SU-DHL-6 (cell line): ENCODE data around the gene PRR23E.

Experiments
- H2AFZ ChIP-seq: fragments of 200-600 bp; sonication (generic); 2 replicates; pipeline ENCODE4 v1.6.1; 2014; ENCODE audit warnings: low read depth, mild to moderate bottlenecking, moderate library complexity, mixed read lengths, antibody characterized with exemption, low read length; ENCODE audit not compliant: severe bottlenecking
- H3F3A ChIP-seq: fragments of 200-600 bp; shearing (Covaris generic); 2 replicates; pipeline ENCODE4 v1.6.0; 2016; ENCODE audit warnings: antibody characterized with exemption, mild to moderate bottlenecking; ENCODE audit not compliant: insufficient read depth
- H3K27ac ChIP-seq: fragments of 200-600 bp; sonication (generic); 2 replicates; pipeline ENCODE4 v1.5.1; 2016; ENCODE audit warnings: low read depth, mild to moderate bottlenecking, low read length, moderate library complexity, mixed read lengths
- H3K27me3 ChIP-seq: fragments of 200-600 bp; sonication (generic), shearing (Covaris generic); 2 replicates; pipeline ENCODE4 v1.6.0; 2014; ENCODE audit warnings: mild to moderate bottlenecking, low read length
- H3K36me3 ChIP-seq: fragments of 200-600 bp; sonication (generic); 2 replicates; pipeline ENCODE4 v1.6.1; 2014; ENCODE audit warnings: mild to moderate bottlenecking, low read length, mixed read lengths
- H3K4me2 ChIP-seq: fragments of 300-600, 200-600 bp; shearing (Covaris generic), sonication (generic); 2 replicates; pipeline ENCODE4 v1.6.0; 2014; ENCODE audit warnings: low read length, low read depth, mild to moderate bottlenecking; ENCODE audit not compliant: poor library complexity, severe bottlenecking
- H3K4me3 ChIP-seq: fragments of 200-600 bp; sonication (generic); 2 replicates; pipeline ENCODE4 v1.5.1; 2014; ENCODE audit warnings: antibody characterized with exemption, low read length, mild to moderate bottlenecking, mixed read lengths; ENCODE audit not compliant: insufficient read depth, poor library complexity, severe bottlenecking
- H3K79me2 ChIP-seq: fragments of 200-600 bp; sonication (generic); 2 replicates; pipeline ENCODE4 v1.6.1; 2014; ENCODE audit warnings: mild to moderate bottlenecking, low read length, moderate library complexity; ENCODE audit not compliant: insufficient read depth
- H3K9ac ChIP-seq: fragments of 200-600 bp; sonication (generic); 2 replicates; pipeline ENCODE4 v1.7.0; 2014; ENCODE audit warnings: mild to moderate bottlenecking, low read length
- H3K9me2 ChIP-seq: fragments of 200-600 bp; sonication (generic); replicated peaks from 2 replicates; pipeline ENCODE4 v1.6.1; 2014; ENCODE audit warnings: low read length; ENCODE audit not compliant: insufficient read depth
- H3K9me3 ChIP-seq: fragments of 200-600 bp; sonication (generic); 2 replicates; pipeline ENCODE4 v1.6.1; 2014; ENCODE audit warnings: low read length, mixed read lengths; ENCODE audit not compliant: insufficient read depth
- H4K20me1 ChIP-seq: fragments of 200-600 bp; sonication (generic); 2 replicates; pipeline ENCODE4 v1.6.1; 2014; ENCODE audit warnings: low read depth, mild to moderate bottlenecking, antibody characterized with exemption, low read length, moderate library complexity, mixed read lengths
- CTCF ChIP-seq: fragments of 200-600 bp; sonication (generic); IDR thresholded peaks from one replicate; pipeline ENCODE4 v1.5.1; 2017; ENCODE audit warnings: antibody characterized with exemption, mild to moderate bottlenecking, low read length, moderate library complexity; ENCODE audit not compliant: insufficient read depth, poor library complexity, severe bottlenecking
- EZH2phosphoT487 ChIP-seq: fragments of 200-600 bp; sonication (generic), shearing (Covaris generic); conservative IDR thresholded peaks from 2 replicates; pipeline ENCODE4 v1.6.1; 2018; ENCODE audit warnings: mild to moderate bottlenecking, antibody characterized with exemption, low read length, moderate library complexity, mixed read lengths

Gene PRR23E

GRCh38 chr3:127221446-127222035 is 28.6 kb downstream of the PRR23E start:
- H3K27me3 ChIP-seq = no peaks in the 10 kb centered on the region
- H2AFZ ChIP-seq = no peak overlapping the region
- no peaks in the 10 kb centered on the region for H3K9me3 ChIP-seq
- H3K4me2 ChIP-seq = no peak overlapping the region
- H3K36me3 ChIP-seq = no peaks in the 10 kb centered on the region
- H3K4me3 ChIP-seq = no peak overlapping the region
- no peak for TF ChIP-seq EZH2phosphoT487
- TF ChIP-seq CTCF = no peak
- no peaks in the 10 kb centered on the region for H4K20me1 ChIP-seq
- H3K79me2 ChIP-seq = no peaks in the 10 kb centered on the region
- no peak overlapping the region for H3K27ac ChIP-seq
- no peaks in the 10 kb centered on the region for H3K9me2 ChIP-seq
- H3K9ac ChIP-seq = no peak overlapping the region
- no peaks in the 10 kb centered on the region for H3F3A ChIP-seq

DNA sequence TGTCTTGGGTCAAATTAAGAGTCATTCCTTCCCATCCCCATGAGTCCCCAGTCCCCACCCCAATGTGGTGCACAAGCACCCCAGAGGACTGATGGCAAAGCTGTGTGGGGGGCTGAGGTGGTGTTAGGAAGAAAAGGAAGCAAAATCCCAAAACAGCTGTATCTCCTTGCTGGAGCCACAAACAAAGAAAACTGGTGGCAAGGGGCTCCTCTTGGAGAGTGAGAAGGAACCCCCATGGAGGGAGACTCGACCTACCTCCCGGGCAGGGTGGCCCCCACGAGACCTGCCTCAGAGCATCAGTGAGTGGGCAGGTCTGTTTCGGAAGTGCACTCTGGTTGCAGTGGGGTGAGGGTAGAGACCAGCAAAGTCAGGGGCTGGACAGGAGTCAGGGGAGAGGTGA is 29.2 kb downstream of the PRR23E start:
- Histone ChIP-seq H3K9me3 (no peaks in the 10 kb centered on the region), H3K4me2 (no peak overlapping the region), H3K27me3 (no peaks in the 10 kb centered on the region), H4K20me1 (no peaks in the 10 kb centered on the region), H2AFZ (no peak overlapping the region), H3K9ac (no peak overlapping the region), H3K4me3 (no peak overlapping the region), H3K79me2 (no peaks in the 10 kb centered on the region), H3F3A (no peaks in the 10 kb centered on the region), H3K36me3 (no peaks in the 10 kb centered on the region), H3K27ac (no peak overlapping the region), H3K9me2 (no peaks in the 10 kb centered on the region)
- no peak for TF ChIP-seq CTCF
- no peak for TF ChIP-seq EZH2phosphoT487

- no peak overlapping the region for H3K4me3 ChIP-seq
- H3F3A ChIP-seq = no peaks in the 10 kb centered on the region
- H3K9ac ChIP-seq = no peak overlapping the region
- H4K20me1 ChIP-seq = no peaks in the 10 kb centered on the region
- no peaks in the 10 kb centered on the region for H3K9me3 ChIP-seq
- no peaks in the 10 kb centered on the region for H3K79me2 ChIP-seq
- no peaks in the 10 kb centered on the region for H3K9me2 ChIP-seq
- H3K4me2 ChIP-seq = no peak overlapping the region
- H2AFZ ChIP-seq = no peak overlapping the region
- no peaks in the 10 kb centered on the region for H3K27me3 ChIP-seq
- TF ChIP-seq EZH2phosphoT487 = no peak
- TF ChIP-seq CTCF = no peak
- H3K27ac ChIP-seq = no peak overlapping the region
- H3K36me3 ChIP-seq = no peaks in the 10 kb centered on the region
These were observed 29.7 kb downstream of the PRR23E start for GRCh38 chr3:127222664-127223063.

GRCh38 chr3:127224118-127224517 is 31.2 kb downstream of the PRR23E start:
- Histone ChIP-seq H3K9ac (no peak overlapping the region), H3K4me3 (no peak overlapping the region), H4K20me1 (no peaks in the 10 kb centered on the region), H3K27ac (no peak overlapping the region), H3K36me3 (no peaks in the 10 kb centered on the region), H3K4me2 (no peak overlapping the region), H3K79me2 (no peaks in the 10 kb centered on the region), H2AFZ (no peak overlapping the region), H3K27me3 (no peaks in the 10 kb centered on the region), H3K9me3 (no peaks in the 10 kb centered on the region), H3F3A (no peaks in the 10 kb centered on the region), H3K9me2 (no peaks in the 10 kb centered on the region)
- TF ChIP-seq EZH2phosphoT487 (no peak), CTCF (no peak)
